ENCODE data around the gene OBI1.

Gene OBI1

DNA sequence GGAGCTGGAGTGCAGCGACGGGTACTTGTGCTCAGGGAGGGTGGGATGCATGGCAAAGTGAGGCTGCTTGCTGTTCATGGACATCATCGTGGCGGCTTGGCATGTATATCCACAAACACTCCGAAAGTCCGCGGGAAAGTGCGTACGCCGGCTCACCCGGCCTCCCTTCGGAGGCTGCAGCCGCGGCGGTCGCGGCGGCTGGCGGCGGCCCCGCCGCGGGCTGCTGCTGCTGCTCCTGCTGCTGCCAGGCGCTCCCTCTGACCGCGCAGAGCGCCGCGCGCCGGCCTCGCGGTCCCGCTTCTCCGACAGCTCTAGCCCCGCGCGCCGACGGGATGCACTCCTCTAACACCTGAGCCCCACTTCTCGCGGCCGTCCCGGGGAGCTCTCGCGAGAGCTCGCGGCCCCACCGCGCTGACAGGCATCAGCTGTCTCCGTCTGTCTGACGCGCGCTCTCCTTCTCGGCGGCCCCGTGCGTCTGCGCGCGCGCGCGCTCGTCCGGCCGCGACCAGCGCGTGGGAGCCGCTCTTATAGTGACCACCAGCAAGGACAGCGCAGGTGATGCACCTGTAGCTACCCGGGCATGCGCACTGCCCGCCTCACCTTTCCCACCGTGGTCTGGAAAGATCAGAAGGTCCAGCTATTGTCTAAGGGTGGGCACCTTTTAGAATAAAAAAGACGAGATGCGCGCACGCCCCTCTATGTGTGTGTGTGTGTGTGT is 55.6 kb downstream of the OBI1 start, which contains the start of gene POU4F1:
Gene POU4F1 (minus strand): TSS at position 313 of the 718 bp plus-strand sequence. CDS start 226 bp downstream, at position 87.
- peak; percentile 56 for DNase-seq (ENCODE audit: low spot score)

DNA sequence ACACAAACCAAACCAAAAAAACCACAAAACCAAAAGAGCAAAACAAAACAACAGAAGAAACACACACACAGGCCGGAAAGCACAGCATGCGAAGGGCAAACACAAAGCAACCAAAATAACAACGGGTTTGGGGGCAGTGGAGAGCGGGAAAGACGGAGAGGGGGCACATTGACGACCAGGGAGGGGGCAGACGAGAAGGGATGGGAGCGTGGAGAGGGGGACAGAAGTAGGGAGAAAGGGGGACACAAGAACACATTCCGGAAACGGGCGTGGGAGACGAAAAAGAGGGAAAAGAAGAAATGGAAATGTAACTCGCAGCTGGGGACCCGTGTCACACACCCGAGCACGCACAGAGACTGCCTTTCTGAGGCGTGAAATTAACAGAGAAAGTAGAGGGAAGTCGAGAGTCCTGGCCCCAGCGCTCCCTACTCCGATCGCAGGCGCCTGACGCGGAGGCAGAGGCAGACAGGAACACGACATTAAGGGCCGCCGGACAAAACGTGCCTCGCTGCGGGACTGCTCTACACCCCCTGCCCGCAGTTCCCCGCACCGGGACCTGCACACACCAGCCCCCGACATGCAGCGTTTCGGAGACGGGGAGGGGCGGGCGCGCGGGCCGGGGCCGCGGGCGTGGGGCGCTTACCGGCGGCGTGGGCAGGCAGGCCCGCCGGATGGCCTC is 56.3 kb downstream of the OBI1 start:
- peak; percentile 22 for DNase-seq (ENCODE audit: low spot score)

DNA sequence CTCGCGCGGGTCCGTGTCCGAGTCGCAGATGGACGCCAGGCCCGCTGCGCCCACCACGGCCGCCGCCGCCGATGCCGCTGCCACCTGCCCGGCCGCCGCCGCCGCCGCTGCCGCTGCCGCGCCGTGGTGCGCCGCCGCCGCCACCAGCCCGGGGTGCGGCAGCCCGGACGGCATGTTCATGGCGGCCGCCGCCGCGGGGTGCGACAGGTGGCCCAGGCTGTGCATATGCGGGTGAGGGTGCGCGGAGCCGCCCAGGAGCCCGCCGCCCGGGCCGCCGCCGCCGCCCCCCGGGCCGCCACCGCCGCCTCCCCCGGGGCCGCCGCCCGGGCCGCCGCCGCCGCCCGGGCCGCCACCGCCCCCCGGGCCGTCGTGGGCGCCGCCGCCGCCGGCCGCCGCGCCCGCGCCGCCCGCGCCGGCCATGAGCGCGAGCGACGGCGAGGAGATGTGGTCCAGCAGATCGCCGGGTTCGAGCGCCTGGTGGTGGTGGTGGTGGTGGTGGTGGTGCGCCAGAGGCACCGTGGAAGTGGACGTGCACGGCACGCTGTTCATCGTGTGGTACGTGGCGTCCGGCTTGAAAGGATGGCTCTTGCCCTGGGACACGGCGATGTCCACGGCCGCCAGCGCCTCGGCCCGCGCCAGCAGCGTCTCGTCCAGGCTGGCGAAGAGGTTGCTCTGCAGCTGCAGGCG is 56.9 kb downstream of the OBI1 start:
- DNase-seq (ENCODE audit: low spot score) = peak; percentile 26

DNA sequence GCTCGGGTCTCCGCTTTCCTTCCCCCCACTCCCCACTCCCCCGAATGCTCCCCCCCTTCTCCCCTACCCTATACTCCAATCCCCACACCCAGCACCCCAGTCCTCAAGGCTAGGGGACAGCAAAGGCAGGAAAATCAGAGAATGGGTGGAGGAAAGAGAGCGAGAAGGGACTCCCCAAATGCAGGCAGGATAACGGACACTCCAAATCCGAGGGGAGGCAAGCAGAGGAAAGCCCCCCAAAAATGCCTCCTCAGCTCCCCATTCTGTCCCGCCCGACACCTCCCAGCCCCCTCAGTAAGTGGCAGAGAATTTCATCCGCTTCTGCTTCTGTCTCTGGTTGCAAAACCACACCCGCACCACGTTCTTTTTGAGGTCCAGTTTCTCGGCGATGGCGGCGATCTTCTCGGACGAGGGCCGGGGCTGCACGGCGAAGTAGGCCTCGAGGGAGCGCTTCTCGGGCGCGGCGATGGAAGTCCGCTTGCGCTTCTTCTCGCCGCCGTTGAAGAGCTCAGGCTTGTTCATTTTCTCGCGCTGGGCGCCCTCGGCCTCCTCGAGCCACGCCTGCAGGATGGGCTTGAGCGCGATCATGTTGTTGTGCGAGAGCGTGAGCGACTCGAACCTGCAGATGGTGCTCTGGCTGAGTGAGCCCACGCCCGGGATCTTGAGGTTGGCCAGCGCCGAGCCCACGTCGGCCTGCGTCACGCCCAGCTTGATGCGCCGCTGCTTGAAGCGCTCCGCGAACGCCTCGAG is 57.7 kb downstream of the OBI1 start:
- no peak for DNase-seq (ENCODE audit: low spot score)

GRCh38 chr13:78600280-78600883 is 58.6 kb downstream of the OBI1 start:
- no peak for DNase-seq (ENCODE audit: low spot score)

DNA sequence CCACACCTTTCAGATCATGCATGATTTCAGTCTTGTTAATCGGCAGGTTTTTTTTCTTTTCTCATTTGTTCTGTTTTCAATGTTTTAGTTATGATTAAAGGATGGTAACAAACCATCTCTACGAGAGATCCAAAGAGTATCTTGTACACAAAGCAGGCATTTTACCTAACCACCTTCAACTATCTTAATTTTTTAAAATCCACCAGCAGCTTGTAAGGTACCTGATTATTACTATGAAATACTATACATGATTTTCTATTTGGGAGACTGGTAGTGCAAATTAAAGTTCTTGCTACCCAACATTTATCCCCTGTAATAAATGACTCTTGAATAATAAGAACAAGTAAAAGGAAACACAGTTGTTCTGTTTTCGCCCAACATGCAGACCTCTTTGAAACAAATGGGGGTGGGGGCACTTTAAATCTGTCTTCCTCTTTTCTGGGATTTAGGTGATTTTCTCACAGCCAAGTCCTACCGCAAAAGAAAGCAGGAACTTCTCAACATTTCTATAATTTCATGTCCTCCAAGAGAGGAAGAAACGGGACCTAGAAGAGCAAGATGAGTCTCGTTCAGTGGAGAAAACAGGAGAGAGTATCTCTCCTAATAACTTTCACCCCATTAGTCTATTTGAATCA is 59.2 kb downstream of the OBI1 start:
- no peak for DNase-seq (ENCODE audit: low spot score)

DNA sequence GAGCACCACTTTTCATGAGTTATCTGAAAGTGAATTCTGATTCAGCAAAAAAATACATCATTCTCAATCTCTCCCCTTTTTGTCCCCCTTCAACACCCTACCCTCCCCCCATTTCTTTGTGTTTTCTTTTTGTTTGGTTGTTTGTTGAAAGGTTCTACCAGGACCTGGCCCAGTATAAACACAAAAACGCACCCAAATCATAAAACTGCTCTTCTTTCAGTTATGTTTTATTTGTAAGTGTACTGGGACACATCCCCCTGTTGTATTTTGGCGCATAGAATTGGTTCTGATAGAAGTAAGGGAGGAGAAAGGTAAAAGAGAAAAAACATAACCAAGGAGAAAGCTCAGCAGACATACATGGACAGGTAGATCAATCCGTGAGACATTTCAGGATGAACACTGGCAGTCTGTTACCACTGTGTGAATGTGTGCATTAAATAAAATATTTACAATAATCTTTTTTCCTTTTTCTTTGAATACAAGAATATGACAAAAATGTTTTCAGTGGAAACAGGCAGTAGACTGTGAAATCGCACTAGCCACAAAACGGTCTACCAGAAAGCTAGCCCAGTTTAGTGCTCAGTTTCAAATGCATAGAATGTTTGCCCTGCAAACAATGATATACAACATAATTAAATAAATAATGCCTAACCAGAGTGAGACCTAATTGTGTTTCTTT is 59.9 kb downstream of the OBI1 start:
- DNase-seq (ENCODE audit: low spot score) = no peak

DNA sequence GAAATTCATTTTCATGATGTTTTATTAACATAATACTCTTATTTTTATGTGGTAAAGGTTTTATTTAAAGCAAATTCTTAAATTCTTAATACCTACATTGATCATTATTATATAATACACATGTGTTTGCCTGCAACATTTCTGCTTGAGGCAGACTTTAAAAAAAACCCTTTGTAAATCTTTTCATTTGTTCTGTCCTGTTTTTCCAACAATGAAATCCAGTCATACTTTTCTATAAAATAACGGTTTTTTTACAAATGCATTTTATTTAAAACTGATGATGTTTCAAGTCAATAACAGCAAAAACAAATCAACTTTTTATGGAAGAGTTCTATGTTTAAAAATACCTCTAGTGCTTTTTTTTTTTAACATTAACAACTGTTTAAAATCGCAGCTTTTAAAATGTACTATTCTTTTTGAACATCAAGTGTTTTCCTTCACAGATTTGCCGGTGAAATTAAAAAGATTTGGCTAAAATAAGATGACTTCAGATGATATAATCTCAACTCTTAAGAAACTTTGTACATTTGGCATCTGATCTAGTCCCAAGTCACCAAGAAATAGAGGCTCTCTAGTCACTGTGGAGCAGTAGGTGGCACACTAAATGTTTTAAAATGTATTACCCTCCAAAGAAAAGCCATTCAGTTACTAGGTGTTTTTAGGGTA is 60.7 kb downstream of the OBI1 start:
- DNase-seq (ENCODE audit: low spot score) = no peak

DNA sequence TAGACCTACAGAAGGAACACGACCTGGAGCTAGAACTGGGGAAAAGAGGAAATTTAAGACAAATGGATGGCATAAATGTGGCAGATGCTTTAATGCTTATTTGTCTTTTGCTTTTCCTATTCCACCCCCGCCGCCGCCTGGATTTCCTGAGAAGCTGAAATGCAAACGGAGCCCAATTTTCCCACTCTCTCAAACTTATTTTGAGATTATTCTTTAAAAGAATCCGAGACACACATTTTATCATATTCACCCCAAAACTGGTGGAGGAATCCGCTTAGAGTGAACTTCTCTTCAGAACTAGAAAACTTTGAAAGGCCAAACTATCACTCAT is 61.4 kb downstream of the OBI1 start:
- DNase-seq (ENCODE audit: low spot score) = no peak

GRCh38 chr13:78596736-78597601 is 62.0 kb downstream of the OBI1 start:
- peak; percentile 13 for DNase-seq (ENCODE audit: low spot score)

GRCh38 chr13:78596399-78596735 is 62.6 kb downstream of the OBI1 start:
- DNase-seq (ENCODE audit: low spot score) = peak; percentile 20

DNA sequence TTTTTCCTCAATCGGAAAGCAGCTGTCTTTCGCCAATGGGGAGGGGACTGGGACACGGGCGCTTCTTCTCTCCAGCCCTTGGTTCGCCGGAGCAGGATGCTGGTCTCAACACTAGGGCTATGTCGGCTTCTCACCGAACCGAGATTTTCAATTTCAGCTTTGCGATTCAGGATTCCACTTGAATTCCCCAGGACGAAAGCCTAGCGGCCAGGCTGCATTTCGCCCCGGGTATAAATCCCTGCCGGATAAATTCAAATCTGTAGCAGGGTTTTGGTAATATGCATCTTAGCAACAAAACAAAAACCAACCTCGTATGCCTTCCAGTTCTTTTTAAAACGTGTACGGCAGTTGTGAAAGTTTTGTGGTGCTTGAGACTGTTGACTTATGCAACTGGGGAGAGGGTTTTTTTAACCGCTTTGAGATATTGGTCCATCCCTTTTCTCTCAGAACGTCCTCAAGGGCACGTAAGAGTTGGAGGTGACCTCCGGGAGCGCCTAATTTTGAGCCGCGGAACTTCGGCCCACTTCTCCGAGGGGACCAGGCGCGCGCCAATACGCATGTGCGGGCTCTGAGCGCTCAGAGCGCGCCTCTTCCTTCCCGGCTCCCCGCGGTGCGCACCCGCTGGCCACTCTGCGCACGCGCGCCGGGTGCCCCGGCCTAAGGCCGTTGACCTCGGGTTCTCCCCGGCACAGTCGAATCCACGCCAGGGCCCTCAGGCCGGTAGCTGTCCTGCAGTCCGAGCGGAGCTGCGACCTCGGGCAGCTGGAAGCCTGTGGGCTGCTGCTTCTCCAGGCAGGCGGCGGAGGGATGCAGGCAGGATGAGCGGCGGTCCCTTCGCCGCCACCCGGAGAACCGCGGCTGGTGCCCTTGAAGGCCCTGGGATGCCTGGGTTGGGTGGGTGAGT is 63.2 kb downstream of the OBI1 start:
- peak; percentile 28 for DNase-seq (ENCODE audit: low spot score)

DNA sequence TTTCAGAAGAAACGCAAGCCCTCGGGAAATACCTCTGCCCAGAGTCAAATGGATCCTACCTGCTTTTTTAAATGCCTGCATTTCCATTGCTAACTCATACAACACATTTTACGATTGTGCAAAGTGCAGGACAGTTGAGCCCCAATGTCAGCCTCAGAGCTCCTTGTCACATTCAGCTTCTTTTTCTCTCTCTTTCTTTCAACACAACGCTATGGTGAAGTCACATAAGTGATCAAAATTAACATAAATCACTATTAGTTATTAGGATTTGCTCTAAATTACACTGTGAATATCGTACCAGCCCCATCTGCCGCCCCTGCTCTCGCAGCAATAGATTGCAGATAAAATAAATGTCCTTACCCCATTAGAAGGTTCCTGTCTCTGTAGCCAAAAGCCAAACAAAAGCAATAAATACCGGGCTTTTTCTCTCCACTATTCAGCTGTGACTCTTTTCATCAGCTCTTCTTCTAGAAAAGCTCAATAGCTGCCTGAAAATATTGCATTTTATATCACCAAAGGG is 64.4 kb downstream of the OBI1 start:
- DNase-seq (ENCODE audit: low spot score) = no peak

DNA sequence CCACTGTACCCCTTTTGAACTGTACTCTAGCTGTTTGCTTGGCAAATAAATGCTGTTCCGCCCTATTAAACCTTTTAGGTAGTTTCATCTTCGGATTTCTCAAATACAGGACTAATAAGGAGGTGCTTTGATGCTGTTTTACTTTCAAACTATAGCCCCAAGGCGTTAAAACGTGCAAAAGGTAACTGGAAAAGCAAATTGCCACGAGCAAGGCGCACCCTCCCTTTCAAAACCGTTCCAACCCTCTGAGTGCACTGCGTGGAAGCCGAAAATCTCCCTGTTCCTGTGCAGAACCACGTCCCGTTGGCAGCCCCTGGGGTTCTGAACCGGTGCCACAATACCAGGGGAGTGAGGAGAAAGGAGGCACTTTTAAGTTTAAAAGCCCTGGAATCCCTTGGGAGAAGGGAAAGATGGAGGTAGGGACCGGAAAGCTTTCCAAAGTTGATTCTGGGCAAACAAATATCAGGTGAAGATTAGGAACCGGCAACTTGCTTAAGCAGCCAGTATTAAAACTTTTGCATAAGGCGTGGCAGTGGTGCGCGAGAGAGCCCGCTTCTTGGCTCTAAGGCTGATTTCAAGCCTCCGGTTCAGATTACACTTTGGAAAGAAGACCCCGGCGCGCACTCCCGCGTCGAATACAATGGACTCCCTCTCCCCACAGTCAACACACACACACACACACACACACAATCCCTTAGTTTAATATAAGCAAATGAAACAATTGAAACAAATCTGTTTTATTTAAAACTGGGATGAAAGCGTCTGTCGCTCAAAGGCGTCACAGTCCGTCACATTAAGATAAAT is 65.1 kb downstream of the OBI1 start:
- DNase-seq (ENCODE audit: low spot score) = no peak

GRCh38 chr13:78593129-78593528 is 65.8 kb downstream of the OBI1 start:
- no peak for DNase-seq (ENCODE audit: low spot score)

DNA sequence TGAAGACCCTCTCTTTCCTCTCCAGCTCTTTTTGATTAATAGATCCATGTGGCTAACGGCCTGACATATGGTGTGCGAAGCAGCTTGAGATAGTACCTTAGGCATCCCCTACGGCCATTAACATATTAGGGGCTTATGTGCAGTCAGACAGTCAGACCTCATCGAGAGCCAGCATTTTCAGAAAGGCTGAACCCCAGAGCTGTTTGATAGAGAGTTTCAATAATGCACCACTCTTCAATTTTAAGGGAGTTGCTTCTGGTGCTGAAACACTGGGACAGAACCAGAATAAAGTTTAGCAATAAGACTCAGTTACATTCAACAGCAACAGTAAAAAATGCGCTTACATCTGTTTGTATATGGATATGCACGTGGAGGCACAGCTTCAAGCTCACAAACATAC is 66.4 kb downstream of the OBI1 start:
- DNase-seq (ENCODE audit: low spot score) = no peak

DNA sequence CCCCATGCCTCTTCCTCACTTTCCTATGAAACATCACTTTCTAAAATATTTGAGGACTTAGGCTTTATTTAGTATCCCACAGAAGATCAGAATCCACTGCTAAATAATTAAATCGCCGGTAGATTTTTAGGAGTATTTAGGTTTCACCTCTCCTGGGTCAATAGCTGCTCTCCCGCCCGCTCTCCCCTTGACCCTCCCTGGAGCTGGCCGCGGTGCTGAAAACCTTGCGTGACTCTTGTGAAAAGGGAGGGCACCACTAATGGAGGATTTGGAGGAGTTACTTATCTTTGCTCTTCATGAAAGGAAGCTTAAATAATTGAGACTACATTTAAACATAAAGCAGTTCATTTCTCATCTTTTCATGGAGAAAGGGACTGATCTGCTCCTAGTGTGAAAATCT is 69.7 kb downstream of the OBI1 start:
- peak; percentile 46 for DNase-seq (ENCODE audit: low spot score)

Measured in AG08396 (cell line).